Activated T-helper 1 cell treated with anti-CD3 and anti-CD28 coated beads, Interleukin-2, amount 50 U/mL, for 16 hours (primary cell): Measurements from ENCODE around the gene USH2A.

Experiments used
- DNase-seq, 2 donors: peaks; one replicate each; pipeline ENCODE4 v3.0.0-alpha.2; 2020; ENCODE audit warnings: low read depth in 1 of 2, low spot score in 1 of 2

The USH2A gene

DNA sequence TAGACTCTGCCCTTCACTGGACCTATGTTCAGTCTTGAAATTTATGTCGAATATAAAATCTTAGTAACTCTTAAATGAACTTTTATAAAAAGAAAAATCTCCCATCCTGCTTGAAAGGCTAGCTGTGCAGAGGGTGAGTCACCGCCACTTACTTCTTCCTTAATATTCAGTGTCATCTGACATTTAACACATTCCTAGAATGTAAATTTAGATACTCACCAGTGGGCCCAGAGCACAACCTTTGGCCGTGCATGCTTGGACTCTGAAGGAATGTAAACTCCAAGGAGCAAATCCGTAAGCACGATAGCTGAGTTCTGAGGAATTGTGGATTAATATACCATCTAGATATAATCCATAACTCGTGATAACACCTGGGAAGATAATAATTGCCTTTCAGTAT, 452.8 kb downstream of the USH2A start:
- DNase-seq: no peak

- no peak for DNase-seq
Observed at GRCh38 chr1:215963621-215964020, 459.6 kb downstream of the USH2A start.

DNA sequence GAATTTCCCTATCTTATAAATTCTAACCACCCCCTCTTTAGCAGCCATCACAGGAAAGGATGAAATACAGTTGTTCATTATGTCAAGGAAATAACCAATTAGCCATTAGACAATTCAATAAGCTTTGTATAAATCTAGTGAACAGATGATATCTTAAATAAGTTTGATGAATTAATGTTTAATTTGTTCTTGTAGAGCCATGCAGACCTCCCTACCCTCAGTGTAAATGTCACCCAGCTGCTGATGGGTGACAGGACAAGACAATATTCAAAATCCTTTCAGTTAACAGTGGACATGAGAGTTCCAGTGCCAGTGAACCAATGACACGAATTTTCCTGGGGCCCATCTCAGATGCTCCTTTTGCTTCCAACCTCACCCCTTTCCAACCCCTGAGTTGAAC, 460.2 kb downstream of the USH2A start:
- DNase-seq: no peak

GRCh38 chr1:215958841-215959240, 464.4 kb downstream of the USH2A start:
- no peak for DNase-seq

DNA sequence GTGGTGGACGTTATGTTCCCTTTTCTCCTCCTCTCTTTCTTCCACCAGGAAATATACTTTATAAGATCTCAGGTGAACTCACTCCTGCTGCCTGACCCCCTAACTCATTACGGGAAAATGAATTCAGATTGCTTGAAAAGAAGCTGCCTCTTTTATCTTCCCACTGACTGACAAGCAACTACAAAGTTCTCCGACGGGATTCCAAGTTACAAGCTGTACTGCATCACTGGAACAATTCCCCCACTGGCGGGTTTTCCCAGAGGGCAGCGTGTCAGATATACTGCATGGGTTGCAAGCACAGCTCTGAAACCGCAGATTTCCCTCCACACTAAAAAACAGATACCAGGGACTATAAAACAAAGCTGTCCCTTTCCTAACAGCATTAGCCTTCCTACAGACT, 465.6 kb downstream of the USH2A start:
- DNase-seq: no peak

GRCh38 chr1:215932558-215932957, 490.7 kb downstream of the USH2A start:
- no peak for DNase-seq

- no peak for DNase-seq
Observed at GRCh38 chr1:215926670-215927069, 496.6 kb downstream of the USH2A start.

- DNase-seq: no peak
Observed at GRCh38 chr1:215923129-215923824, 500.0 kb downstream of the USH2A start.

DNA sequence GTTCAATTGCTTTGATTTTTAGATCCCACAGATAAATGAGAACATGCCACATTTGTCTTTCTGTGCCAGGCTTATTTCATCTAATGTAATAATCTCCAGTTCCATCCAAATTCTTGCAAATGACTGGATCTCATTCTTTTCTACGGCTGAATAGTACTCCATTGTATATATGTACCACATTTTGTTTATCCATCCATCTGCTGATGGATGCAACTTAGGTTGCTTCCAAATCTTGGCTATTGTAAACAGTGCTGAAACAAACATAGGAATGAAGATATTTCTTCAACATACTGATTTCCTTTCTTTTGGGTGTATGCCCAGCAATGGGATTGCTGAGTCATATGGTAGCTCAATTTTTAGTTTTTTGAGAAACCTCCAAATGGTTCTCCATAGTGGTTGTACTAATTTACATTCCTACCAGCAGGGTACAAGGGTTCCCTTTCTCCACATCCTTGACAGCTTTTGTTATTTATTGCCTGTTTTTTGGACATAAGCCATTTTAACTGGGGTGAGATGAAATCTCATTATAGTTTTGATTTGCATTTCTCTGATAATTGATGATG, 511.8 kb downstream of the USH2A start:
- no peak for DNase-seq

- DNase-seq: no peak
Observed at GRCh38 chr1:215905493-215906115, 517.6 kb downstream of the USH2A start.

DNA sequence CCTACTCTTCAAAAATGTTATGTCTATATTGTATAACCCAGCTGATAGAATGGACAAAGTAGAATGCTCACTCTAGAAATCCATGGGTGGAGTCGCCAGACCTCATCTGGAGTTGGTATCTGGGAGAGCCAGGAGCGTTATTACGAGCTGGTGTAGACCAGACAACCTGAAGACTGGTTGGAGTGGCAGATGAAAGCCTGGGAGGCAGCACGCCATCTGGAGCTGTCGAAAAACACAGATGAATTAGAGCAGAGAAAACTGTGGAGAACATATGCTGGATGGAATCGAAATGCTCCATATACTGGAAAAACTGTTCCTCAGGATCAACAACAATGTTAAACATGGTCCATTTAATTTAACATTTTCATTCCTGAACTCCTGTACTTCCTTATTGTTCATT, 522.6 kb downstream of the USH2A start:
- no peak for DNase-seq

- no peak for DNase-seq
Observed at GRCh38 chr1:215899901-215900300, 523.3 kb downstream of the USH2A start.

DNA sequence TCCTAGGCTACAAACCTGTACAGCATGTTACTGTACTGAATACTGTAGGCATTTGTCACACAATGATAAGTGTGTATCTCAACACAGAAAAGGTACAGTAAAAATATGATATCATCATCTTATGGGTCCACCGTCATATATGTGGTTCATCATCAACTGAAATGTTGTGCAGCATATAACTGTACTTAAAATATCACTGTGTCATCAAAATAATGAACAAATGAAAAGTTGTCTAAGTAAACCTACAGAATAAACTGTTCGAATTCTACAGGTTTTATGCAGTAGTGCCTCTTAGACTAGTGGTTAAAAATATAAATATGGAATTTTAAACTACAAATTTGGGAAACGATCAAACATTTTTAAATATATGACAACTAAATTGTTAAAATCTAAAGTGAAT, 527.4 kb downstream of the USH2A start:
- DNase-seq: no peak

GRCh38 chr1:215895276-215895675, 528.0 kb downstream of the USH2A start:
- no peak for DNase-seq

DNA sequence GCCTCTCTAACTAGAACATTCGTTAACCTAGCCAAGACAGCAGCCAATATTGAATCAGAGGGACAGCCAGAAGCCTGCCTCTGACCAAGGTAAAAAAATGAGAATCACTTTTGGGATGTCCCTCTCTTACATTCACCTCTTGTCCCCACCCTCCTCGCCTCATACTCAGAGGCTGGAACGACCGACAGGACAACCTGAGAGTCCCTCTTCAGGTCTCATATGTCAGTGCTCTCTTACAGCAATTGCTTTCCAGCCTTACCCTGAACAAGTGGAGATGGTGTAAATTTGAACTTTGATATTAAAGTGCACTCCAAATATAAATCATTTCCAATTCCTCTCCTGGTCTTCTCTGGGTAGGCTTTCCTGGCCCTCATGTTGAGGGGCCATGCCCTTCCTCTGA, 528.6 kb downstream of the USH2A start:
- no peak for DNase-seq

DNA sequence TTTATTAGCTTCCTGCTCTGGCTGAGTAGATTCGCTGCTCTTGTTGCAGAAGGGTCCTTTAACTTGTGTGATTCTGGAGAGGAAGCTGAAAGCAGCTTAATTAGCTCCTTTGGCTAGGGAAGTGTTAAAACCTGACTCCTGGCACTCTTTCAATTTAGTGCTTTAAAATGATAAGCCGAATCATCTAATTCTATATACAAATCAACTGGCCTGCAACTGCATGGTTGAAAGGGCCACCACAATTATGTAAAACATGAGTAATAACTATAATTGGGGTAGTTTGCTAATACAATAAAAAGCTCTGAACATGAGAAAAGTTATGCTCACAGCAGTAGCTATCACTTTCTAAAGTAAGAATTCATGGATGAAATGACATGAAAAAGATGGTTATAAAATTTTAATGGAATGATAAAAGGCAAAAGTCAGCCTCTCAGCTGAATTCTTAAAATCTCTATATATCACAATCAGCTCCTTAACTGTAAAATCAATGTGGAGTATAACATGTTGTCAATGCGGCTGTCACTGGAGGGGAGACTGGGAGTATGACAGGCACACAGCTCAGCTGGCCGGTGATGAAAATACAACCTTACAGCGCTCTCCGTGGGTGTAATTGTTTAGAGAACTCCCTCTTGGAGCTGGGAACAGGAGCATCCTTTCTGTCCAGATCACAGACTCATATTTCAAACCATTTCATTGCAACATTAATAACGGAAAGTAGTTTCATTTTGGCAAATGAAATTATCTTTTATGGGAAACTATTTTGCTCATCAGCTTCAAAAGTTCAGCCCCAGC, 531.8 kb downstream of the USH2A start:
- DNase-seq: no peak

DNA sequence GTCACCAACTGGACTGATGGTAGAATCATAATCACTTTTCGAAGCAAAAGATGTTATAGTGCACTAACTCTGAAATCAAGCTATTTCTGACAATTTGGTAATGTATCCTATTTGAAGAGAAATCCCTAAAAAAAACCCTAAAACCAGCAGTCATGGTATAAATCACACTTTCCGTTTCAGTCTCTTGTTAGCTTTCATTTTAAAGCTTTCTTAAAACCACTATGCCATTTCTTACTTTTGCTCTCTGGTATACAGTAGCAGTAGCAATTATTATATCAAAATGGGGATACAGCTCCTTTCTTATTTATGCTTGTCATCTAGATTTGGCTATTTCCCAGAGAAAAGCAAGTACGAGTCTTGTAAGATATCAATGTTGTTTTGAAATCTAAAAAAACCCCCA, 532.8 kb downstream of the USH2A start:
- no peak for DNase-seq

GRCh38 chr1:215889871-215890270, 533.4 kb downstream of the USH2A start:
- DNase-seq: no peak

GRCh38 chr1:215888159-215888558, 535.1 kb downstream of the USH2A start:
- no peak for DNase-seq

GRCh38 chr1:215887627-215888026, 535.6 kb downstream of the USH2A start:
- DNase-seq: no peak

DNA sequence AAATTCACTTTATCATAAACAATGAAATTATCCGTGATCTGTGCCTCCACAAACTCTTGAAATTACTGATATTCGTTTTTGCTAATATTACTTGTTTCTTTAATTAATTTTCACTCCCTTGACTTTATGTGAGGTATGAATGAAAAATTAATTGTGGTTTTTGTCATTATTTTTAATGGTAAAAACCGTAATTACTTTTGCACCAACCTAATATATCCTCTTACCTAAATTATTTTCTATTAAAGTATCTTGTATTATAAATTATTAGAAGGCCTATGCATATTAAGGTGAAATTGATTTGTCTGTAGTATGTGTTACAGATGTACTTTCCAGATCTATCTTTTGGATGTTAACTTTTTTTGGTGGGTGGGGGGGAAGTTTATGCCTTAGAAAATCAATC, 540.2 kb downstream of the USH2A start:
- no peak for DNase-seq

GRCh38 chr1:215878843-215879242, 544.4 kb downstream of the USH2A start:
- DNase-seq: no peak
